Subcutaneous abdominal adipose tissue (tissue), 5 donors: Measurements from ENCODE around the gene APIP.

ENCODE experiments used
- H3K27ac ChIP-seq: one replicate; pipeline ENCODE4 v1.7.0; 2013; ENCODE audit warnings: low read depth, mild to moderate bottlenecking, inconsistent platforms, low read length, moderate library complexity
- H3K27me3 ChIP-seq, 5 donors: one replicate each; pipeline ENCODE4 v1.7.0; 2013; ENCODE audit warnings: low read length in 5 of 5, inconsistent platforms in 1 of 5; ENCODE audit not compliant: control insufficient read depth in 5 of 5, insufficient read depth in 4 of 5
- H3K36me3 ChIP-seq, 5 donors: one replicate each; pipeline ENCODE4 v1.7.0; 2013; ENCODE audit warnings: low read length in 5 of 5; ENCODE audit not compliant: control insufficient read depth in 5 of 5, insufficient read depth in 5 of 5
- H3K4me1 ChIP-seq, 5 donors: one replicate each; pipeline ENCODE4 v1.7.0; 2013; ENCODE audit warnings: low read length in 5 of 5, mild to moderate bottlenecking in 3 of 5, moderate library complexity in 1 of 5; ENCODE audit not compliant: control insufficient read depth in 5 of 5, insufficient read depth in 5 of 5
- H3K4me3 ChIP-seq, 5 donors: one replicate each; pipeline ENCODE4 v1.7.0; 2013; ENCODE audit warnings: low read length in 5 of 5, low read depth in 1 of 5
- H3K9ac ChIP-seq, 5 donors: one replicate each; pipeline ENCODE4 v1.7.0; 2013; ENCODE audit warnings: low read length in 5 of 5, mild to moderate bottlenecking in 4 of 5, moderate library complexity in 3 of 5
- H3K9me3 ChIP-seq, 5 donors: one replicate each; pipeline ENCODE4 v1.7.0; 2013; ENCODE audit warnings: low read length in 5 of 5; ENCODE audit not compliant: control insufficient read depth in 5 of 5
- donor health status: healthy.
- donor health status: healthy.
- donor health status: healthy.
- donor health status: healthy.
- donor health status: healthy.

Gene APIP

GRCh38 chr11:34866375-34866774 is 49.8 kb downstream of the APIP start:
- no peak overlapping the region for H3K27ac ChIP-seq
- H3K9me3 ChIP-seq: no peaks in the 10 kb centered on the region
- H3K9ac ChIP-seq: no peak overlapping the region
- no peak overlapping the region for H3K4me3 ChIP-seq
- no peaks in the 10 kb centered on the region for H3K36me3 ChIP-seq
- peaks cover 0 to 12% (median 6%) of the 10 kb centered on the region in 5 donors for H3K4me1 ChIP-seq
- H3K27me3 ChIP-seq: no peaks in the 10 kb centered on the region

GRCh38 chr11:34865261-34865660 is 50.9 kb downstream of the APIP start:
- no peak overlapping the region for H3K9ac ChIP-seq
- no peaks in the 10 kb centered on the region for H3K36me3 ChIP-seq
- H3K4me3 ChIP-seq: no peak overlapping the region
- H3K4me1 ChIP-seq: peaks cover 0 to 15% (median 9%) of the 10 kb centered on the region in 5 donors
- H3K9me3 ChIP-seq: no peaks in the 10 kb centered on the region
- H3K27ac ChIP-seq: no peak overlapping the region
- no peaks in the 10 kb centered on the region for H3K27me3 ChIP-seq

GRCh38 chr11:34864424-34864823 is 51.8 kb downstream of the APIP start:
- Histone ChIP-seq H3K9me3 (no peaks in the 10 kb centered on the region), H3K36me3 (no peaks in the 10 kb centered on the region), H3K27ac (no peak overlapping the region), H3K27me3 (no peaks in the 10 kb centered on the region), H3K4me3 (no peak overlapping the region), H3K4me1 (peaks cover 0 to 24% (median 14%) of the 10 kb centered on the region in 5 donors), H3K9ac (no peak overlapping the region)

GRCh38 chr11:34863048-34863447 is 53.1 kb downstream of the APIP start:
- Histone ChIP-seq H3K27ac (no peak overlapping the region), H3K27me3 (no peaks in the 10 kb centered on the region), H3K9me3 (no peaks in the 10 kb centered on the region), H3K4me3 (no peak overlapping the region), H3K36me3 (no peaks in the 10 kb centered on the region), H3K4me1 (peaks cover 0 to 27% (median 14%) of the 10 kb centered on the region in 5 donors), H3K9ac (no peak overlapping the region)

- H3K4me3 ChIP-seq: no peak overlapping the region
- no peaks in the 10 kb centered on the region for H3K36me3 ChIP-seq
- no peak overlapping the region for H3K27ac ChIP-seq
- no peaks in the 10 kb centered on the region for H3K9me3 ChIP-seq
- H3K4me1 ChIP-seq: peaks cover 0 to 18% (median 8%) of the 10 kb centered on the region in 5 donors
- H3K9ac ChIP-seq: no peak overlapping the region
- no peaks in the 10 kb centered on the region for H3K27me3 ChIP-seq
Measured at GRCh38 chr11:34860518-34860917, 55.7 kb downstream of the APIP start.

- Histone ChIP-seq H3K9me3 (no peaks in the 10 kb centered on the region), H3K4me1 (peaks cover 0 to 23% (median 6%) of the 10 kb centered on the region in 5 donors), H3K9ac (no peak overlapping the region), H3K27me3 (no peaks in the 10 kb centered on the region), H3K27ac (no peak overlapping the region), H3K36me3 (no peaks in the 10 kb centered on the region), H3K4me3 (no peak overlapping the region)
Measured at GRCh38 chr11:34860034-34860433, 56.1 kb downstream of the APIP start.

GRCh38 chr11:34859496-34859895 is 56.7 kb downstream of the APIP start:
- H3K27me3 ChIP-seq: no peaks in the 10 kb centered on the region
- H3K27ac ChIP-seq: no peak overlapping the region
- H3K9ac ChIP-seq: no peak overlapping the region
- H3K36me3 ChIP-seq: no peaks in the 10 kb centered on the region
- peaks cover 0 to 24% (median 6%) of the 10 kb centered on the region in 5 donors for H3K4me1 ChIP-seq
- no peak overlapping the region for H3K4me3 ChIP-seq
- no peaks in the 10 kb centered on the region for H3K9me3 ChIP-seq

GRCh38 chr11:34857463-34857862 is 58.7 kb downstream of the APIP start:
- Histone ChIP-seq H3K9me3 (no peaks in the 10 kb centered on the region), H3K9ac (no peak overlapping the region), H3K27me3 (no peaks in the 10 kb centered on the region), H3K36me3 (no peaks in the 10 kb centered on the region), H3K4me3 (no peak overlapping the region), H3K4me1 (peaks cover 0 to 24% (median 6%) of the 10 kb centered on the region in 5 donors), H3K27ac (no peak overlapping the region)

- H3K9me3 ChIP-seq: no peaks in the 10 kb centered on the region
- H3K9ac ChIP-seq: no peak overlapping the region
- H3K36me3 ChIP-seq: no peaks in the 10 kb centered on the region
- H3K27ac ChIP-seq: no peak overlapping the region
- H3K4me3 ChIP-seq: no peak overlapping the region
- H3K27me3 ChIP-seq: no peaks in the 10 kb centered on the region
- H3K4me1 ChIP-seq: peaks cover 0 to 24% (median 6%) of the 10 kb centered on the region in 5 donors
Measured at GRCh38 chr11:34856251-34856650, 59.9 kb downstream of the APIP start.

- no peak overlapping the region for H3K27ac ChIP-seq
- no peaks in the 10 kb centered on the region for H3K27me3 ChIP-seq
- H3K4me3 ChIP-seq: no peak overlapping the region
- no peaks in the 10 kb centered on the region for H3K9me3 ChIP-seq
- H3K9ac ChIP-seq: no peak overlapping the region
- peaks cover 0 to 24% (median 6%) of the 10 kb centered on the region in 5 donors for H3K4me1 ChIP-seq
- no peaks in the 10 kb centered on the region for H3K36me3 ChIP-seq
Measured at GRCh38 chr11:34855754-34856095, 60.5 kb downstream of the APIP start.
